ENCODE results near the gene COL13A1.

The COL13A1 gene

DNA sequence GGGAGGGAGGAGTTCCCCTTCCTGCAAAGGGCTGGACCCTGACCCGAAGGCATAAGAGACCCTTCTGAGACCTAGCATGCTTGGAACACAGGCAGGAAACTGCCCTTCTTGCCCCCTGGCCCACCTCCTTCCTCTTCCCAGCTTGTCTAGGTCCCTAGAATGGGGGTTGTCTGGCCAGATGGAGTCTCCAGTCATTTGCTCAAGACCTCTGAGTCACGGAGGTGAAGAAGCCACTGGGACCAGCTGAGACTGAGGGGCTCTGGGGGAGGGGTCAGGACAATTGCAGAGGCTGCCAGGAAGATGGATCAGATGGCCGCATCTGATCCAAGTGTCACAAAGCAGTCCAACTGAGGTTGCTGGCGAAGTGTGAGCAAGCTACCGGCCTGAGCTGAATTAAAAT is 46.2 kb downstream of the COL13A1 start:
- DNase-seq, result no peak

DNA sequence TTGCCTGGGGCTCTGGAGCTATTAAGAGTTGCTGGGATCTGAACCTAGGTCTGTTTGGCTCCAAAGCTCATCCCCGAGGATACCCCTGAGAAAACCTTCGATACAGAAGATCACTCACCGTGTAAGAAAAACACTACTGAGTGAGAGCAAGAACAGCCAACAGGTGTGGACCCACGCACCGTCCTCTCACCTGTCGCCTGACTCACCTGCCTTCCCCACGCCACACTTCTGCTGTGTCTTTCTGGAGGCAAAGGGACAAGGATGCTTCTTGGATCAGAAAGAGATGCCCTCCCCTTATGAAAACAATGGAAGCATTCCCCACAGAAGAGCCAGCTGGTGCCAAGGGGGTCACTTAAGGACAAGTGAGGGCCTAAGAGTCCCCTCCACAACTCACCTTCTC is 46.7 kb downstream of the COL13A1 start:
- no peak for DNase-seq

DNA sequence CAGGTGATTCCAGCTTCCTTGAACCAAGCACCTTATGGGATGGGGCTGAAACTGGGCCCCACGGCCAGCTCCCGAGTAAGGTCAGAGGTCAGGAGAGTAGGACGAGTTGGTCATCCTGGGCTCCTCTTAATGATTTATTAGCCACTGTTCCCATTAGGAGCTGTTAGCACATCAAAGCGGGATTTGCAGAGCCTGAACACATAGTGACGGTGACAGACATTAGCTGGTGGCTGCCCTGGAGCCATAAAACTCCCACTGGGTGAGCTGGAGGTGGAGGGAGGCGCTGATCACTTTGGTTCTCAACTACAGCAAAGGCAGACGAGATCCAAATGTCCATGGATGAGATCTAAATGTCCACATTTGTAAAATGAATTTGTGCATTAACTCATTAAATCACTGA is 48.1 kb downstream of the COL13A1 start:
- no peak for DNase-seq

DNA sequence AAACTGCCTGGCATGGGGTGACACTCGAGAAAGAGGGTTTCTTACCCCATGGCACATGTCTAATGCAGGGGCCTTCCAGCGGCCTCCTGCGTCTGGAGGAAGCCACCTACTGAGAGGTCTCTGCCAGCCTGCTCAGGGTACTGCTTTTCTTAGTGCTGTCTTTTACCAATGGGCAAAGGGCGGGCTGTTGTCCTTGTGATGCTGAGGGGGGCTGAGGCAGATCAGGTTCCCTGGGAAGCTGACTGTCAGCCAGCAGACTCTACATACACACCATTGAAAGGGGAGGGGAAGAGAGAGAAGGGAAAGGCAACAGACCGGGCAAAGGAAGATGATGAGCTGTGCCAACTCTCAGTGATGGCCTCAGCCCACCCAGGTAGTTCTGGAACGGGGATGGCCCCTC is 48.7 kb downstream of the COL13A1 start:
- no peak for DNase-seq

DNA sequence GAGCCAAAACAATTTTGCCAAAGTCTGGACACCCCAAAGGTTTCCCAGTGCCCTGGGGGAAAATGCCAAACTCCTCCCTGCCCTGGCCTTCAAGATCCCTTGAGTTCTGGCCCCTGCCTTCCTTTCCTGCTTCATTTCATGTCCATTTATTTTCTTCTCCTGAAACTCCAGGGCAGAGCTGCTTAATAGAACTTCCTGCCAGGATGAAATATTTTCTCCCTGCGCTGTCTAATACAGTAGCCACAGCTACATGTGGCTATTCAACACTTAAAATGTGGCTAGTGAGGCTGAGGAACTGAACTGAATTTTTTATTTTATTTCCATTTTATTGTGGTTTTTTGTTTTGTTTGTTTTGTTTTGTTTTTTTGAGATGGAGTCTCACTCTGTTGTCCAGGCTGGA is 49.6 kb downstream of the COL13A1 start:
- DNase-seq, result no peak

DNA sequence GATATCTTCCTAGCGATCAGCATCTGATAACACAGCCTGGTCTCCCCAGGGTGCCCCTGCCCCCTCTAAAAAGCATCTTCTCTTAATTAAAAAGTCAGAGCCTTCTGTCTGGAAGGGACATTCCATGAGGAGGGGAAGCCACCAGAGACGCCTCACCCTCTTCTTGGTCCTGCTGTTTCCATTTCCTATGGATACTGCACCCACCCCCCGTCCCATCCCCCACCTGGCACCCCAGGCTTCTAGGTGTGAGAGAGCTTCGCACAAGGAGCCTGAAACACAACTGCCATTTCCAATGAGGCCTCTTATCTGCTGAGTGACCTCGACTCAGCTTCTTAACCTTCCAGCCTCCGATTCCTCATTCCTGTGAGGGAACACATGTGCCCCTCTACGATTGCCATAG is 51.4 kb downstream of the COL13A1 start:
- no peak for DNase-seq

DNA sequence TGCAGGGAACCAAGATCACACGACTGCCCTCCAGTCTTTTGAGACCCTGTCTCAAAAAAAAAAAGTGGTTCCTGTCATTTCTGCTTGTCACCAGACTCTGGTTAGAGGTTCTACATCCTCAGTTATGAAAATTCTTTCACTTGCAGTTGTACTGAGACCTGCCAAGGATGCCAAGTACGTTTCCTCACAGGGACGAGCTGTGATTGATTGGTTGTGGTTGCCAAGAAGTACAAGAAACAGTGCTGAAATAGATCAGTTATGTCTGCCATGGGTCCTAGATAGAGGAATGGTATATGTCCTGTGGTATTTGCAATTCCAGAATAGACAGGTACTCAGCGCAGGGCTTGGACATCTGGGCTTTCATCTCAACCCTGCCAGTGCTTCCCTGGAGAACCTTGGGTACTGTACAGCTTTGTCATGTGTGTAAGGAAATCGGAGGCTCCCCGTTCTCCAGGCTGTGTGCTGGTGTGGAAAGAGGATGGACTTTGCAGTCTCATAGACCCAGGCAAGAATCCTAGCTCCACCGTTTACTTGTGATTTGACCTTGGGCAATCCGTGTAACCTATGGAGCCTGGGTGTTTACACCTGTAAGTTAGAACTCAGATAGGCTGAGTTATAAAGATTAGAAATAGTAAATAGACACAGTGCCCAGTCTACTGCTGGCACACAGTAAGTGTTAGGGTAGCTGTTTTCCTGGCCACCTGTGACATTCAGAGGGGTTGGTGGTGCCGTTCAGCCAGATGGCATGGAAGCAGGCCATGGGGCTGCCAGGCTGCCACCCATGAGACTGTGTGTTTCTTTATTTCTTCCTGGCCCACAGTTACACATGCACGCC is 53.0 kb downstream of the COL13A1 start:
- DNase-seq, result no peak

DNA sequence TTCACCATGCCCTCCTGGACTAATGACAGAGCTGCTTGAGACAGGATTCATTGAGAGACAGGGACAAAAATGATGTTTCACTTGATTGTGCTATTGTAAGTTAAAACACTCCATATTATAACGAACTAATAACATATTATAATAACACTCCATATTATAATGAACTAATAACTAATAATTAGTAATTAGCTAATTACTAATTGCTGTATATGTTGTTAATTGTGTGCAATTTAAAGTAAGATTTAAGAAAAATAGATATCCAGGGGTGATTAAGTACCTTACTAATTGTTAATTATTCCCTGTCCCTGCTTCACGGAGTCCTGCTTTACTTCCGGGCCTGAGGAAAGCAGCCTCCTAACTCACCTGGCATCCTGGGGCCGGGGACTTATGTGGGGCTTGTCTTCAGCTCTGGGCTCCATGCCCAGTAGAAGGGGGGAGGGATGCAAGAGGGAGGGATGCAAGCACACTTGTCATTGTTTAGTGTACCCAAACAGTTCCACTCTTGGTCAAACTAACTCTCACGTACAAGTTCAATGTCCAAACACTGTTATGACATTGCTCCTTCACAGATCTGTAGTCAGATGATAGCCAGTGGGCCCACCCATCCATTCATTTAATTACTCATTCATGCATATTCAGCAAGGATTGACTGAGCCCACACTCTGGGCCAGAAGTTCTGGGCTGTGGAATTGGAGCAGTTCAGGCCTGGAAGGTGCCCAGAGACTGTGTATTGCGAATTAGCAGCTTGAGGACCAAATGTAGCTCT is 53.8 kb downstream of the COL13A1 start:
- no peak for DNase-seq

DNA sequence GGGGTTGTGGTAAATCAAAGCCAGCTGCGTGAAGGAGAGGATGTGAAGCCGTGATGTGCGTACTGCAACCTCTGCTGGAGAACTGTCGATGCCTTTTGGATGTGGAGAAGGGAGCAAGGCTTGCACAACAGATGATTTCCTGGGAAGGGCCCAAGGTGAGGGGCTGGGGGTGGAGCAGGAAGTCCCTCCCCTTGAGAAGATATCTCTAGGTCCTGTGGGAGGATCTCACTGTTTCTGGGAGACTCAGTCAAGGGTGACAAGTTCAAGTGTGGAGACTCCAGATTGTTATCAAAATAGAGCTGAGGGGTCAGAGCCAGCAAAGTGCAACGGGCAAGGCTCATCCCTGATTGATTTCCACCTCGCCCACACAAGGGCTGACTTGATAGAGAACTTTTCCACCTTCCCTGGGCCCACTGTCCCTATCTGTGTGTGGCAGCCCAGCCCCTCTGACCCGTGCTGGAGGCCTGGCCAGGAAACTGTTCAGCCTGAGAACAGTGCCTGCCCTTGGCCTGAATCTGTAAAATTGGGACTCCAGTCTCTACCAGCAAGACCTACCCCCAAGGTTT is 55.0 kb downstream of the COL13A1 start:
- DNase-seq, result no peak

DNA sequence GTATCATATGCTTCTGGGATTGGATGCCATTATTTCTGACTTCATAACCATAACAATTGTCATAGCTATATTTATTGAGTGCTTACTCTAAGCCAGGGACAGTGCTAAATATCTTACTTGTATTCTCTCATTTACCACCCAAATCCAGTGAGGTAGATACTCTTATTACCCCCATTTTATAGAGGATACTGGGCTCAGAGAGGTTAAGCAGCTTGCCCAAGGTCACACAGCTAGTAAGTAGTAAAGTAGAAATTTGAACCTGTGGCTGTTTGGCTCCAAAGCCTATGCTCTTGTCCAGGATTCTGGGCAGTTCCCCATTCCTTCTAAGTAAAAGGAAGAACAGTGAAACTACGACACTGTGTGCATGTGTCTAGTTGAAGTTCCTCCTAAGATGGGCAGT is 56.5 kb downstream of the COL13A1 start:
- no peak for DNase-seq

DNA sequence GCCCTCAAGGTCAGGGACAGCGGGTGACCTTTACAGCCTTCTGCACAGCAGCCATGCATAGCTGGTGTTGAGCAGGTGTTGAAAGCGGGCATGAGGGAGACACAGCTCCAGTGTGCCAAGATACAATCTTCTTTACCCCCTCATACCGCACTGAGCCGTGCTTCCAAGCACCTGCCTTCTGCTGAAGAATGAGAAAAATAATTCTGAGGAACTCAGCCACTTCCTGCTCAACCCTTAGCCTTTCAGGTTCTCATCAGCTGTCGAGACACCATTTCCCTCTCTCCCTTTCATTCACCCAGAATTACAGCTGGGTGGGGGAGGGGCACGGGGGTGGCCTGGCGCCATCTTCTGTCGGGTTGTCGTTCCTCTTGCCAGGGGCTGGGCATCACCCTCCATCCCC is 58.6 kb downstream of the COL13A1 start:
- no peak for DNase-seq

DNA sequence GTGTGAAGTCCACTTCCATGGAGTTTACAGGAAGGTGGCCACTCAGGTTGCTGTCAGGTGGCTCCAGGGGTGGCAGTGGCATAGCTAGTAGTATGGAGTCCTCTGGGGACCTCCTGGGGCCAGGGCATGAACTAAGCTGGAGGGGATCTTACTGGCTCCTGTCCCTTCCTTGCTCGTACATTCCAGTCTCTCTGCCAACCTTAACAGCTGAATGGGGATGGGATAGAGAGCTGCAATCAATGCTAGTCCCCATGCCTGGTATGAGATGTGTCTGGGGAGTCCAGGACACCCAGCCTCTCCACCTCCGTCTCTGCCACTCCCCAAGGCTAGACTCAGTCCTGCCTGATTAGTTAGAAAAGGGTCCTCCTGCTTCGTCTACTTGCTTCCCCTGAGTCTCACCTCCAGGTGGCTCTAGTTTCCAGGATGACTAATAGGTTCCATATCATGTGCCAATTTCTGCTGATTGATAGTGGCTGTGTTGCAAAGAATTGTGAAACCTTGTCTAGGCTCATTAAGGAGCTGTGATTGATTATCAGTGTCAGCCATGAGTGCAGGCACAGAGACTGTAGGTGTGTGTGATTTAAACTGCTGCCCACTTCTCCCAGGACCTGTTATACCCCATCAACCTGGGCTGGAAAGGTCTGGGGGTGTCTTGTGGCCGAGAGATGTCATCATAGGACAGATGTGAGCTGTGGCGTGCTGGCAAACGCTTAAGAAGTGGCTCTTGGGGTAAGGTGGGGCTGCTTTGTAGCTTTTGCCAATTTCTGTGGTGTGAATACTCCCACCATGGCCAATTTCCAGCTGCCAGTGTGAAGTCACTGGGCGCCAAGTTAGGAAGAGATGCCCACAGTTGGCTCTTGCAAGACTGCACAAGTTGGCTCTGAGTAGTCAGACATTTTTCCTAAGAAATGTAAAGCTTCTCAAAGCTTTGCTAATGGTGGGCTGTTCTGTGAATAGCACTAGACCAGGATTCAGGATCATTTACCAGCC is 59.8 kb downstream of the COL13A1 start:
- no peak for DNase-seq

DNA sequence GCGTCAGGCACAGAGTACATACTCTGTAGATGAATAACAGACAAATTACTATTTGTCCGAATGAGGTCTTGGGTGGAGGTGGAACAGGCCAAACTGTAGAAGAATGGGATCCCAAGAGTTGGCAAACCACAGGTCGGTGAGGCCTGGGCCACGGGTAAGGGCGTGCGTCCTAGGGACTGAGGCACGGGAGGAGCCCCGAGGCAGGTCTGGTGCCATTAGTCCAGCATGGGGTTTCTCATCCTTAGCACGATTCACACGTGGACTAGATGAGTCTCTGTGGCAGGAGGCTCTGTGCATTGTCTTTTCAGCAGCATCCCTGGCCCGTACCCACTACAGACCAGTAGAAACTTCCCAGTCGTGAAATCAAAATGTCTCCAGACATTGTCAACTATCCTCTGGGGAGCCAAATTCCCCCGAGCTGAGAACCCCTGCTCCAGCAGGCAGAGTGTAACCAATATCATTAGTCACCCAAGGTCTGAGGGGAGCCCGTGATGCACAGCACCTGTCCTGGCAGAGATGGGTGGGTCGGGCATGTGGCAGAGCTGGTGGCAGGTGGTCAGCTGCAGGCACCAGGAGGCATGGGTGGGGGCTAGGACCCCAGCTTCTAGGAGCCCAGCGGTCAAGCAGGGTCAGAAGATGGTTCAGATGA is 61.3 kb downstream of the COL13A1 start:
- no peak for DNase-seq

DNA sequence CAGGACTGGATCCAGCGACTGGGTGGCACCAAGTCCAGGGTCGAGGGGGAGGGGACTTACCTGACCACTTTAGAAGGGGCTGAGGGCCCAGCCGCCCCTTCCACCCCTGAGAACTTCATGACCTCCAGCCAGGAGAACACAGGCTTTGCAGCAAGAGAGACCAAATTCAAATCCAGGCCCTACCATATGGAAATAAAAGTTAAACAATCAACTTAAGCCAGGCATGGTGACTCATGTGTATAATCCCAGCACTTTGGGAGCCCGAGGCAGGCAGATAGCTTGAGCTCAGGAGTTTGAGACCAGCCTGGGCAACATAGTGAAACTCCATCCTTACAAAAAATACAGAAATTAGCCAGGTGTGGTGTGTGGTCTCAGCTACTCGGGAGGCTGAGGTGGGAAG is 61.9 kb downstream of the COL13A1 start:
- no peak for DNase-seq

DNA sequence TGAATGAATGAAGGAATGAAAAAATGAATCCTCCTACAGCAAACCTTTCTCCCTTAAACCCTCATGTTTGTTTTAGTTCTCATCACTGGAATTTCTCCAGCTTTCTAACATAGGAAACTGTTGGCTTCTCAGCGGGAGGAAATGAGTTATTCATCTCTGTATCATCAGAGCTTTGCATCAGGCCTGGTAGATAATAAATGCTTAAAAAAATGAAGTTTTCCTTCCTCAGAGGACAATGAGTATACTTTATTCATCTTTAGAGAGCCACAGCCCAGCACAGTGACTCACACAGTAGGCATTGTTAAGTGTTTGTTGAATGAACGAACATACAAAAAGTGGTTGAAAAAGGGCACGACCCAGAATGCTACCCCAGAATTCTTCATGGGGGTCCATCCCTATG is 62.6 kb downstream of the COL13A1 start:
- no peak for DNase-seq

DNA sequence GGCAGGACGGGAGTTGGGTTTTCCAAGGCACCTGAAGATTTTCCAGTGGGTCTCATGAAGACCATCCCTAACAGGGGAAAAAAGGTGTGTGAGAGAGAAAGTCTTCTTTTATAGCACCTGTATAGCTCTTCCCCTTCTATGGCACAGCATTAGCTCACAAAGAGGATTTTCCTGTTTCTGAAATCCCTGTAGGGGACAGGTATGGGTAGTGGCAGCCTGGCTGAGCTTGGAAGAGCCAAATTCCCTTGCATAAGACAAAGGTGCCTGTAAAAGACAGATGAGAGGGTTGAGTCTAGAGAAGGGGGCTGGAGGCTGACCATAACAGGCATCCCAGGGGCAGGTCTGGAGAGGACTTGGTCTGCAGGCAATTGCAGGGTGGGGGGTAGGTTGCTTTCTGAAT is 63.7 kb downstream of the COL13A1 start:
- DNase-seq, result no peak

DNA sequence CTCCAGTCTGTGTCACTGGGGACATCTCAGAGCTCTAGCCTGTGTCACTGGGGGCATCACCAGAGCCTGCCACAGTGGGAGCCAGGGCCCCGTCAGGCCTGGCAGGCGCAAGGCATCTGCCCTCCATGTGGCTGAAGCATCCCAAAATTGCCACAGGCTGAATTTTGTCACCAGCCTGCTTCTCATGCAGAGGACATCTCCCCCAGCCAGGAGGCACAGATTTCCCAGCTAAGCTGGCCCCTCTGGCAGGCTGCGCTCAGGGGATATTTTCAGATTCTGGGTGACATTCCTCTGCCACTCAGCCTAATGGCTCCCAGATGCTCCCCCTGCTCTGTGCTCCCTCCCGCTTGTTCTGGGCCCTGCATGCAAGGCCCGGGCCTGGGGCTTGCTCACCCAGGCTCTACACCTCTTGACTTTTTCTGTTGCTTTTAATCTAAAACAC is 64.6 kb downstream of the COL13A1 start:
- no peak for DNase-seq

DNA sequence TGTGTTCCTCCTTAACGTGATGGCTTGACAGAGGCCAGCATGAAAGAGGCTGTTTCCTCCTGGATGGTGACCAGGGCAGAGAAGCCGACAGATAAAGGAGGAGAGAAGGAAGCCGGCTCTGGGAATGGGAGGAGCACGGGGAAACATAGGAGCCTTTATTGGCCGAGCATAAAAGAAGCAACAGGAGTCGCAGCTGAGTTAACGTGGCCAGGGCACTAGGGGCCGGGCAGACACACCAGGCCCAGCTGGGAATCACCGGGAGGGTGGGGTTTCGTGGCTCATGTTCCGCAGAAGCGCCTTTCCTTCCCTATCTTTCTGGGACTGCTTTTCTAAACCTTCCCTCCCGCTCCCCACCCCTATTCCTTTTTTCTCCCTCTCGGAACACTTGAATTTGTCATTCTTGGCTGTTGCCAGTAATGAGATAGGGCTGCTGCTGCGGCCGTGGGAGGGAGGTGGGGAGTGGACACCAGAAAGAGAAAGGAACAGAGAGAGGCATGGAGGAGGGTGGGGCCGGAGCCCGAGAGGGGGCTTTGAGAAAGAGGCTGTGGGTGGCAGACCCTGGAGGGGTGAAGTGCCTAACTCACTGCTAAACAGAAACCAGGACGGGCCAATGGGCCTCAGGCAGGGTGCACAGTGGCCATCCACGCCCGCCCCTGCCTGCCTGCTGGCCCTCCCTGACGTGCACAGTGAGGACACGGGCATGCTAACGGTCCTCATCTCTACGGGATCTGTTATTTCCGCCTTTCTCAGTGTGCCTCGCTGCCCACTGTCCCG is 65.2 kb downstream of the COL13A1 start:
- DNase-seq, result no peak

DNA sequence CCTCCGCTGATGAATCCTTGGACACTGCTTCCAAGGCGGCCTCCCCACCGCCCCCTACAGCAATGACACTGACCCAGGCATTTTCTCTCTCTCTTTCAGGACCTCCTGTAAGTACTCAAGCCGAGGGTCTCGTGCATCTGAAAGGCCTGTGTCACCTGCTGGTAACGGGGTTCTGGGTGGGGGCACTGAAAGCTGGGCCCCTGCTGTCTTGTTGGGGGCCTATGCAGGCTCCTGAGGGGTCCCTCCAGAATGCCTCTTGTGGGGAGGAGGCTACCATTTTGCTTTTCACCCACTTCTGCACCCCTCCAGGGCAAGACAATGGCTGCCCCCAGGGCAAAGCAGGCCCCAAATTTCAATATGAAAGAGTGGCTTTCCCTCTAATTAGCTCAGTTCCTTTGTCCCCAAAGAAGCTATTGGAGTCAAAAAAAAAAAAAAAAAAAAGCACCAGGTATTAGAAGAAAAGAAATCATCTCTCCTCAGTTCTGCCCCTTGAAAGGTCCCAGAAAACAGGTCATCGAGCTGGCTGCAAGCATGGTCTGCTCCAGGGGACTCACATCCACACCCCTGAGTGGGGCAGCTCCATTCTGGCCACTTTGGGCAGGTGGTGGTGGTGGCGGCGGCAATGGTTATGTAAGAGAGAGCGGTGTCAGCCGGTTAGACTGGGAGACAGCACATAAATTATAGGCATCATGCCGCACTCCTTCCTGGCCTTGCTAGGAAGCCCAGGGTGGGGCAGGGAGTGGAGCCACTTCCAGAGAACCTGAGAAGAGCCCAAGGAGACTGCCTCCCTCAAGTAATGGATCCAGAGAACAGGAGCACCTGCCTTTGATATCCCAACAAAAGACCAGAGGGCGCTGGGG is 66.2 kb downstream of the COL13A1 start:
- DNase-seq, result no peak

DNA sequence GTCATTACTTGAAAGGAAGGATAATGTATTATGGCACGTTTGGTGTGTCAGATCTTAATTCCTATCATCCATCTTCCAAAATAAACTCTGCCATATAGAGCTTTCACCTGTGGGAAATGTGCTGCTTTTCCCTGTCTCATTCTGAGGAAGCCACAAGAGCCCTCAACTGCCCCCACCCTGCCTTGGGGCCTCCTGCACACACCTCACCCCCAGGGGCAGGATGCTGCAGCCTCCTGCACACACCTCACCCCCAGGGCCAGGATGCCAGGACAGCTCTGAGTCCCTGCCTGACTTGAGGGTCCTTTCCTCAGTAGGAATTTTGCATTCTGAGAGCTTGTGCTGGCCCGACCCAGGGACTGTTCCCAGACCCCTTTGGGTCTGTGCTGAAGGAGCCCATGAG is 67.1 kb downstream of the COL13A1 start:
- DNase-seq, result no peak
